Astrocyte (in vitro differentiated cells and primary cell): Measurements from ENCODE around the gene ETFA. TPM values are rescaled to one million over a fixed set of nuclear protein-coding genes. Genes with fewer than 3 reads are reported as not detected.

Source experiments
- DNase-seq: peaks from one replicate; pipeline ENCODE4 v3.0.0-alpha.2; 2010; ENCODE audit warnings: low read depth
- FAIRE-seq: peaks from 2 replicates; lab custom pipeline; 2011; peaks lifted over from hg19 to GRCh38; lab: Jason Lieb, UNC
- H2AFZ ChIP-seq: 2 replicates; pipeline ENCODE4 v1.6.0; 2012; ENCODE audit warnings: low read depth, low read length, inconsistent platforms
- H3K27ac ChIP-seq: 2 replicates; pipeline ENCODE4 v1.5.1; 2011; ENCODE audit warnings: low read depth, low read length, inconsistent platforms
- H3K27me3 ChIP-seq: 2 replicates; pipeline ENCODE4 v1.6.0; 2011; ENCODE audit warnings: low read length, inconsistent platforms; ENCODE audit not compliant: insufficient read depth
- H3K36me3 ChIP-seq: 2 replicates; pipeline ENCODE4 v1.5.1; 2011; ENCODE audit warnings: low read length, inconsistent platforms; ENCODE audit not compliant: insufficient read depth
- H3K4me1 ChIP-seq: 2 replicates; pipeline ENCODE4 v1.5.1; 2011; ENCODE audit warnings: low read length, inconsistent platforms; ENCODE audit not compliant: insufficient read depth
- H3K4me2 ChIP-seq: 2 replicates; pipeline ENCODE4 v1.6.0; 2012; ENCODE audit warnings: low read length, inconsistent platforms
- H3K4me3 ChIP-seq: 2 replicates; pipeline ENCODE4 v1.5.1; 2011; ENCODE audit warnings: low read depth, mild to moderate bottlenecking, low read length, inconsistent platforms; ENCODE audit not compliant: insufficient read depth
- H3K79me2 ChIP-seq: 2 replicates; pipeline ENCODE4 v1.6.0; 2012; ENCODE audit warnings: mild to moderate bottlenecking, low read length, inconsistent platforms; ENCODE audit not compliant: insufficient read depth
- H3K9ac ChIP-seq: 2 replicates; pipeline ENCODE4 v1.6.0; 2012; ENCODE audit warnings: mild to moderate bottlenecking, low read length, inconsistent platforms
- H3K9me3 ChIP-seq: 2 replicates; pipeline ENCODE4 v1.5.1; 2012; ENCODE audit warnings: low read depth, mild to moderate bottlenecking, low read length, inconsistent platforms; ENCODE audit not compliant: insufficient read depth
- H4K20me1 ChIP-seq: 2 replicates; pipeline ENCODE4 v1.6.0; 2012; ENCODE audit warnings: low read length, inconsistent platforms; ENCODE audit not compliant: insufficient read depth
- H3K27ac Mint-ChIP-seq: one replicate; pipeline ENCODE4 v1.8.0; 2021; ENCODE audit warnings: mild to moderate bottlenecking, mixed read lengths; ENCODE audit not compliant: unreplicated experiment
- H3K27me3 Mint-ChIP-seq: one replicate; pipeline ENCODE4 v1.8.0; 2021; ENCODE audit warnings: low read depth, mixed read lengths; ENCODE audit not compliant: unreplicated experiment
- H3K36me3 Mint-ChIP-seq: one replicate; pipeline ENCODE4 v1.8.0; 2021; ENCODE audit warnings: low read depth, mixed read lengths; ENCODE audit not compliant: unreplicated experiment
- H3K4me1 Mint-ChIP-seq: one replicate; pipeline ENCODE4 v1.8.0; 2021; ENCODE audit warnings: low read depth, mixed read lengths; ENCODE audit not compliant: unreplicated experiment
- H3K4me3 Mint-ChIP-seq: one replicate; pipeline ENCODE4 v1.8.0; 2021; ENCODE audit warnings: mild to moderate bottlenecking, moderate library complexity, mixed read lengths; ENCODE audit not compliant: unreplicated experiment
- H3K9me3 Mint-ChIP-seq: one replicate; pipeline ENCODE4 v1.8.0; 2021; ENCODE audit warnings: mild to moderate bottlenecking, mixed read lengths; ENCODE audit not compliant: unreplicated experiment
- EZH2 ChIP-seq: IDR thresholded peaks from 2 replicates; pipeline ENCODE4 v1.6.1; 2012; ENCODE audit warnings: mild to moderate bottlenecking, low read length, inconsistent platforms; ENCODE audit not compliant: insufficient read depth
- total RNA-seq: library from RNA; stranded (reverse); gene quantifications from 2 replicates; pipeline ENCODE4 v1.2.1, GENCODE V29; 2021
- TF ChIP-seq, protein P1 (sequence below): IDR thresholded peaks from 2 replicates; pipeline ENCODE4 v1.5.1; 2011; ENCODE audit warnings: low read depth, mild to moderate bottlenecking, inconsistent platforms, low read length, moderate library complexity; ENCODE audit not compliant: insufficient read depth

ETFA gene
- total RNA-seq, 1 donor from 2014 or later: 126 TPM

- Histone ChIP-seq H3K9ac (no peak overlapping the region), H4K20me1 (no peaks in the 10 kb centered on the region), H3K4me3 (no peak overlapping the region), H2AFZ (no peak overlapping the region), H3K4me2 (peak overlapping the region; percentile 61), H3K27ac (no peak overlapping the region), H3K36me3 (no peaks in the 10 kb centered on the region), H3K27me3 (no peaks in the 10 kb centered on the region), H3K9me3 (no peaks in the 10 kb centered on the region), H3K79me2 (no peaks in the 10 kb centered on the region), H3K4me1 (peaks cover 38% of the 10 kb centered on the region)
- FAIRE-seq: no peak
- Mint-ChIP-seq H3K4me3 (no peak overlapping the region), H3K36me3 (peaks cover 5% of the 10 kb centered on the region), H3K9me3 (peaks cover 7% of the 10 kb centered on the region), H3K4me1 (peaks cover 9% of the 10 kb centered on the region), H3K27me3 (peaks cover 5% of the 10 kb centered on the region), H3K27ac (peak overlapping the region; percentile 47)
- TF ChIP-seq, protein P1, sequence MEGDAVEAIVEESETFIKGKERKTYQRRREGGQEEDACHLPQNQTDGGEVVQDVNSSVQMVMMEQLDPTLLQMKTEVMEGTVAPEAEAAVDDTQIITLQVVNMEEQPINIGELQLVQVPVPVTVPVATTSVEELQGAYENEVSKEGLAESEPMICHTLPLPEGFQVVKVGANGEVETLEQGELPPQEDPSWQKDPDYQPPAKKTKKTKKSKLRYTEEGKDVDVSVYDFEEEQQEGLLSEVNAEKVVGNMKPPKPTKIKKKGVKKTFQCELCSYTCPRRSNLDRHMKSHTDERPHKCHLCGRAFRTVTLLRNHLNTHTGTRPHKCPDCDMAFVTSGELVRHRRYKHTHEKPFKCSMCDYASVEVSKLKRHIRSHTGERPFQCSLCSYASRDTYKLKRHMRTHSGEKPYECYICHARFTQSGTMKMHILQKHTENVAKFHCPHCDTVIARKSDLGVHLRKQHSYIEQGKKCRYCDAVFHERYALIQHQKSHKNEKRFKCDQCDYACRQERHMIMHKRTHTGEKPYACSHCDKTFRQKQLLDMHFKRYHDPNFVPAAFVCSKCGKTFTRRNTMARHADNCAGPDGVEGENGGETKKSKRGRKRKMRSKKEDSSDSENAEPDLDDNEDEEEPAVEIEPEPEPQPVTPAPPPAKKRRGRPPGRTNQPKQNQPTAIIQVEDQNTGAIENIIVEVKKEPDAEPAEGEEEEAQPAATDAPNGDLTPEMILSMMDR: no peak
- no peak for TF ChIP-seq EZH2
- DNase-seq: no peak
Observed at GRCh38 chr15:76195506-76196268, 115.6 kb downstream of the ETFA start.

DNA sequence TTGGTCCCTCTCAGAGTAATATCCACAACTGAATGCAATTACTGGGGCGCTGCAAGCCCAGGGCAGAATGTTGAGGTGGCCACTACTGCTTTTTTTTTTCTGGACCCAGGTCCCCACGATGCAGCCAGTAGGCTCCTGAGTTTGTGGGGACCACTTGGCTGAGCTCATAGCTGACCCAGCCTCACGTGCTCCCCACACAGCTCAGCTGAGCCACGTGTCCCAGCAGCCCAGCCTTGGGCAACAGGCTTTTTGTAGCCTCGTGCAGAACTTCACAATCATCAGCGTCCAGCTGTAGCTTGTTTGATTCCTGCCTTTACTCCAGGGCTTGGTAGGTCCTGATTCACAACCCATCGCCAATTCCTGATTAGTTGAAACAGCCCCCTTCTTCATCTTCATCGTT is 117.3 kb downstream of the ETFA start:
- Histone ChIP-seq H3K4me1 (peaks cover 30% of the 10 kb centered on the region), H3K27ac (no peak overlapping the region), H3K27me3 (peaks cover 6% of the 10 kb centered on the region), H3K36me3 (no peaks in the 10 kb centered on the region), H3K4me3 (no peak overlapping the region), H2AFZ (no peak overlapping the region), H3K9ac (no peak overlapping the region), H3K9me3 (no peaks in the 10 kb centered on the region), H3K4me2 (no peak overlapping the region), H3K79me2 (no peaks in the 10 kb centered on the region), H4K20me1 (no peaks in the 10 kb centered on the region)
- peaks cover 9% of the 10 kb centered on the region for H3K4me1 Mint-ChIP-seq
- DNase-seq (no peak), FAIRE-seq (no peak)
- peaks cover 19% of the 10 kb centered on the region for H3K27me3 Mint-ChIP-seq
- no peak overlapping the region for H3K27ac Mint-ChIP-seq
- H3K9me3 Mint-ChIP-seq: peaks cover 7% of the 10 kb centered on the region
- no peak overlapping the region for H3K4me3 Mint-ChIP-seq
- peaks cover 3% of the 10 kb centered on the region for H3K36me3 Mint-ChIP-seq
- TF ChIP-seq, protein P1: no peak
- no peak for TF ChIP-seq EZH2

DNA sequence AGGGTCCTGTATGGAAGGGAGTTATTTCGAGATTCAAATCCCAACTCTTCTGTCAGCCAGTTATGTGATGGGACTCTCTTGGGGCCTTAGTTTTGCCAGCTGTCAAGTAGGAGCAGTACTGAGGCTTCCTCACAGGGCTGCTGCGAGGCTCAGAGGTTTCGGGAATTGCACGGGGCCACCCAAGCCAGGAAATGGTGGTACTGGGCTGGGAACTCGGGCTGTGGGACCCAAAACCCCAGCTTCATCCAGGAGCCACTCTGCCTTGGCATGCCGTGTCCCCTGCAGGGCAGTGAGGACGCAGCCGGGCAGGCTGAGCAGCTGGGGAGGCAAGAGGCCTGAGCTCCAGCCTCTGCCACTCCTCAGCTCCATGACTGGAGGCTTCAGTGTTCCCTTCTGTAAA is 118.6 kb downstream of the ETFA start:
- Mint-ChIP-seq H3K27ac (no peak overlapping the region), H3K4me3 (no peak overlapping the region), H3K36me3 (no peaks in the 10 kb centered on the region), H3K4me1 (peaks cover 9% of the 10 kb centered on the region), H3K9me3 (peaks cover 6% of the 10 kb centered on the region), H3K27me3 (peaks cover 24% of the 10 kb centered on the region)
- Histone ChIP-seq H4K20me1 (no peaks in the 10 kb centered on the region), H3K4me2 (no peak overlapping the region), H3K9ac (no peak overlapping the region), H3K27ac (no peak overlapping the region), H3K36me3 (no peaks in the 10 kb centered on the region), H3K4me3 (no peak overlapping the region), H2AFZ (no peak overlapping the region), H3K9me3 (no peaks in the 10 kb centered on the region), H3K4me1 (peaks cover 22% of the 10 kb centered on the region), H3K27me3 (peaks cover 10% of the 10 kb centered on the region), H3K79me2 (no peaks in the 10 kb centered on the region)
- FAIRE-seq (no peak), DNase-seq (no peak)
- TF ChIP-seq, protein P1: no peak
- TF ChIP-seq EZH2: no peak
